GM13977 (cell line): ENCODE measurements around the gene HS1BP3.
A peak's percentile ranks its signal among the peaks of the same experiment; 100 is the strongest.

ENCODE experiments used
- DNase-seq: peaks from one replicate; pipeline ENCODE4 v3.0.0; 2012; ENCODE audit warnings: low spot score
- CTCF ChIP-seq: IDR thresholded peaks from 2 replicates; pipeline ENCODE4 v1.5.1; 2012; ENCODE audit warnings: mild to moderate bottlenecking, control low read depth; ENCODE audit not compliant: insufficient read depth; ENCODE audit errors: extremely low read depth, missing control alignments
- in situ Hi-C: fragments of 300-500 bp; cut with MboI; formaldehyde crosslinking; loops from one replicate; pipeline ENCODE4 v1.12.0; 2022; ENCODE audit warnings: low sequenced_read_pairs, low pct_unique_long_range_greater_than_20kb, mixed read lengths, inconsistent platforms; ENCODE audit not compliant: unreplicated experiment

The HS1BP3 gene

GRCh38 chr2:20691076-20691734 lies 40.3 kb upstream of the HS1BP3 start:
- DNase-seq, result no peak
- in situ Hi-C loops, result no loop called here
- no peak for TF ChIP-seq CTCF

- in situ Hi-C loops, result no loop called here
- DNase-seq, result no peak
- no peak for TF ChIP-seq CTCF
Measured at GRCh38 chr2:20689428-20690264, 38.7 kb upstream of the HS1BP3 start.

GRCh38 chr2:20687260-20687832 lies 36.4 kb upstream of the HS1BP3 start:
- in situ Hi-C loops, result no loop called here
- no peak for DNase-seq
- TF ChIP-seq CTCF, result no peak

- DNase-seq, result no peak
- in situ Hi-C loops, result no loop called here
- no peak for TF ChIP-seq CTCF
Measured at GRCh38 chr2:20684581-20685063, 33.7 kb upstream of the HS1BP3 start.

- DNase-seq, result no peak
- in situ Hi-C loops, result no loop called here
- peak; percentile 48 for TF ChIP-seq CTCF
Measured at GRCh38 chr2:20682167-20682920, 31.4 kb upstream of the HS1BP3 start.

DNA sequence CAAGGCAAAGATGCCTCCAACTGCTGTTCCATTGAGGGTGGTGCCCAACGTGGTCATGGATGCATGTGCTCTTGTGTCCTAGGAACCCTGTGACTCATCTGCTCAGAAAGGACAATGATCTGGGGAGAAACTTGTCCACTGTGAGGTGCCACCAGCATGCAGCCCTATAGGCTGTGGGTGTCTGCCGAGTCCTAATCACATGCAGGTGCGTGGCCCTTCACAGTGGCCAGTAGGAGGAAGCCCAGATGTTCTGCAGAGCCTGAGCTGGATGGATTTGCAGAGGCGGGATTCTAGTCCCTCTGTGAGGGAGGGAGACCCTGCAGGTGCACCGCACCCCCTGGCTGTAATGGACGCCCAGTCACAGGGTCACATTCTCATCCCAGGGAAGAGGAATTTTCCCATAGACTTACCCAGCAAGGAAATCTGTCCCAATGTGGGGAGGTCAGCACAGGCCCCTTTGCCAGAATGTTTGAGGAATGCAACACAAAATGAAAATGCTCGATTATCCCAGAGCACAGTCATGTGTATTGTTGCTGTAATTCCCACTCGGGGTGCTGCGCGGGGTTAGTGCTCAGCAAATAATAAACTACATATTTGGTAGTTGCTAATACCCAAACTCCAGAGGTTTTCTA lies 30.0 kb upstream of the HS1BP3 start:
- TF ChIP-seq CTCF, result no peak
- DNase-seq, result no peak
- in situ Hi-C loops, result no loop called here
